ENCODE results near the gene VTI1B. TPM values are rescaled to one million over a fixed set of nuclear protein-coding genes. Genes with fewer than 3 reads are reported as not detected.

The VTI1B gene
- total RNA-seq, 1 experiment from 2014 or later, result 117 TPM

- Histone ChIP-seq H3K9me3 (no peaks in the 10 kb centered on the region), H3K27me3 (replicated peaks; ENCODE audit: control insufficient read depth, insufficient read depth, low read length) (no peaks in the 10 kb centered on the region), H3K4me3 (ENCODE audit: low read depth, low read length) (no peak overlapping the region), H3K36me3 (ENCODE audit: control insufficient read depth, insufficient read depth, low read length) (peaks cover 1% of the 10 kb centered on the region; the same call in 1 of the 2 replicates), H3K4me1 (no peaks in the 10 kb centered on the region)
- POLR2A ChIA-PET, result interaction anchor here (0.5 kb wide), 1 partner anchor 19 kb away, joined by 9 read pairs; no protein-coding TSS in a partner anchor
- TF ChIP-seq CTCF (IDR thresholded peaks at IDR 0.05; ENCODE audit: insufficient read depth in 1 of 2, low read depth in 1 of 2, low read length in 1 of 2, severe bottlenecking in 1 of 2, unreplicated experiment in 1 of 2), result no peak
- BruUV-seq (replicated peaks), result no TSS peak
- CTCF ChIA-PET, result no interaction called here
- peaks cover 6% of the 10 kb centered on the region for H3K4me1 Mint-ChIP-seq (ENCODE audit: low read depth, unreplicated experiment)
- intact Hi-C loops (cut with micrococcal nuclease; ENCODE audit: unreplicated experiment), result no loop called here
- no peak overlapping the region for H3K27ac Mint-ChIP-seq (ENCODE audit: unreplicated experiment)
- H3K27me3 Mint-ChIP-seq (ENCODE audit: insufficient read depth, unreplicated experiment), result no peaks in the 10 kb centered on the region
- DNase-seq, result no peak
- H3K4me3 Mint-ChIP-seq (ENCODE audit: unreplicated experiment), result no peak overlapping the region
- peaks cover 47% of the 10 kb centered on the region for H3K36me3 Mint-ChIP-seq (ENCODE audit: insufficient read depth, unreplicated experiment)
- no peaks in the 10 kb centered on the region for H3K9me3 Mint-ChIP-seq (ENCODE audit: unreplicated experiment)
Measured at GRCh38 chr14:67680941-67681340, 6.5 kb upstream of the VTI1B start.

- H3K36me3 ChIP-seq (ENCODE audit: control insufficient read depth, insufficient read depth, low read length), result no peaks in the 10 kb centered on the region
- Mint-ChIP-seq H3K27ac (ENCODE audit: unreplicated experiment) (no peak overlapping the region), H3K4me1 (ENCODE audit: low read depth, unreplicated experiment) (peaks cover 6% of the 10 kb centered on the region), H3K4me3 (ENCODE audit: unreplicated experiment) (no peak overlapping the region), H3K27me3 (ENCODE audit: insufficient read depth, unreplicated experiment) (no peaks in the 10 kb centered on the region), H3K36me3 (ENCODE audit: insufficient read depth, unreplicated experiment) (peaks cover 45% of the 10 kb centered on the region), H3K9me3 (ENCODE audit: unreplicated experiment) (no peaks in the 10 kb centered on the region)
- ChIA-PET POLR2A (interaction anchor here (0.5 kb wide), 1 partner anchor 19 kb away, joined by 9 read pairs; no protein-coding TSS in a partner anchor), CTCF (no interaction called here)
- H3K4me3 ChIP-seq (ENCODE audit: low read depth, low read length), result no peak overlapping the region
- TF ChIP-seq CTCF (IDR thresholded peaks at IDR 0.05; ENCODE audit: insufficient read depth in 1 of 2, low read depth in 1 of 2, low read length in 1 of 2, severe bottlenecking in 1 of 2, unreplicated experiment in 1 of 2), result no peak
- no peaks in the 10 kb centered on the region for H3K4me1 ChIP-seq
- no peak for DNase-seq
- no peaks in the 10 kb centered on the region for H3K27me3 ChIP-seq (replicated peaks; ENCODE audit: control insufficient read depth, insufficient read depth, low read length)
- intact Hi-C loops (cut with micrococcal nuclease; ENCODE audit: unreplicated experiment), result no loop called here
- BruUV-seq (replicated peaks), result no TSS peak
- no peaks in the 10 kb centered on the region for H3K9me3 ChIP-seq
Measured at GRCh38 chr14:67680121-67680602, 5.7 kb upstream of the VTI1B start.

- H3K4me3 Mint-ChIP-seq (ENCODE audit: unreplicated experiment), result no peak overlapping the region
- no TSS peak for BruUV-seq (replicated peaks)
- H3K27me3 Mint-ChIP-seq (ENCODE audit: insufficient read depth, unreplicated experiment), result no peaks in the 10 kb centered on the region
- H3K4me1 Mint-ChIP-seq (ENCODE audit: low read depth, unreplicated experiment), result peaks cover 6% of the 10 kb centered on the region
- ChIA-PET POLR2A (interaction anchor here (0.7 kb wide), 1 partner anchor 279 kb away, joined by 7 read pairs; no protein-coding TSS in a partner anchor), CTCF (no interaction called here)
- intact Hi-C loops (cut with micrococcal nuclease; ENCODE audit: unreplicated experiment), result no loop called here
- Histone ChIP-seq H3K4me1 (no peaks in the 10 kb centered on the region), H3K27me3 (replicated peaks; ENCODE audit: control insufficient read depth, insufficient read depth, low read length) (no peaks in the 10 kb centered on the region), H3K4me3 (ENCODE audit: low read depth, low read length) (no peak overlapping the region), H3K36me3 (ENCODE audit: control insufficient read depth, insufficient read depth, low read length) (no peaks in the 10 kb centered on the region), H3K9me3 (no peaks in the 10 kb centered on the region)
- TF ChIP-seq CTCF (IDR thresholded peaks at IDR 0.05; ENCODE audit: insufficient read depth in 1 of 2, low read depth in 1 of 2, low read length in 1 of 2, severe bottlenecking in 1 of 2, unreplicated experiment in 1 of 2), result no peak
- H3K27ac Mint-ChIP-seq (ENCODE audit: unreplicated experiment), result no peak overlapping the region
- DNase-seq, result no peak
- H3K36me3 Mint-ChIP-seq (ENCODE audit: insufficient read depth, unreplicated experiment), result peaks cover 51% of the 10 kb centered on the region
- H3K9me3 Mint-ChIP-seq (ENCODE audit: unreplicated experiment), result no peaks in the 10 kb centered on the region
Measured at GRCh38 chr14:67679006-67679405, 4.6 kb upstream of the VTI1B start.
